Frontal cortex (tissue), 4 donors: ENCODE measurements around the gene SALL4. TPM values are rescaled to one million over a fixed set of nuclear protein-coding genes. Genes with fewer than 3 reads are reported as not detected.
"Not testable (repeated sequence)": the region's sequence is repeated elsewhere in the genome, so short reads cannot be mapped to it uniquely, and the experiment has no call there.

Source experiments
- DNase-seq, 2 donors: peaks; one replicate each; pipeline ENCODE4 v3.0.0; 2012; ENCODE audit warnings: low spot score in 2 of 2
- FAIRE-seq: peaks from 2 replicates; lab custom pipeline; 2012; peaks lifted over from hg19 to GRCh38; lab: Jason Lieb, UNC
- total RNA-seq: library from RNA; depleted of rRNA; stranded (reverse); fragments of >200 nt; gene quantifications from one replicate; pipeline ENCODE4 v1.2.3, GENCODE V29; 2014
- donor health status: control.
- donor health status: control.
- donor health status: control.

SALL4 gene
- total RNA-seq, 1 donor from 2014 or later, result 0.41 TPM

- DNase-seq (no peak), FAIRE-seq (no peak)
Measured at GRCh38 chr20:51740838-51741237, 61.5 kb downstream of the SALL4 start.

DNA sequence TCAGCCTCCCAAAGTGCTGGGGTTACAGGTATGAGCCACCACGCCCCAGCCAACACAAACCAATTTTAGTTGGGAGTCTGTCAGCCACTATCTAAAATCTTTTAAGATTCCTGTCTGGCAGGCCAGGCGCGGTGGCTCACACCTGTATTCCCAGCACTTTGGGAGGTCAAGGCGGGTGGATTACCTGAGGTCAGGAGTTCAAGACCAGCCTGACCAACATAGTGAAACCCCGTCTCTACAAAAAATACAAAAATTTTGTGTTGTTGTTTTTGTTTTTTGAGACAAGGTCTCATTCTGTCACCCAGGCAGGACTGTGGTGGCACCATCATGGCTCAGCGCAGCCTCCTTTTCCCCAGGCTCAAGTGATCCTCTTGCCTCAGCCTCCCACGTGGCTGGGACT lies 62.0 kb downstream of the SALL4 start:
- not testable (repeated sequence) for FAIRE-seq, DNase-seq

DNA sequence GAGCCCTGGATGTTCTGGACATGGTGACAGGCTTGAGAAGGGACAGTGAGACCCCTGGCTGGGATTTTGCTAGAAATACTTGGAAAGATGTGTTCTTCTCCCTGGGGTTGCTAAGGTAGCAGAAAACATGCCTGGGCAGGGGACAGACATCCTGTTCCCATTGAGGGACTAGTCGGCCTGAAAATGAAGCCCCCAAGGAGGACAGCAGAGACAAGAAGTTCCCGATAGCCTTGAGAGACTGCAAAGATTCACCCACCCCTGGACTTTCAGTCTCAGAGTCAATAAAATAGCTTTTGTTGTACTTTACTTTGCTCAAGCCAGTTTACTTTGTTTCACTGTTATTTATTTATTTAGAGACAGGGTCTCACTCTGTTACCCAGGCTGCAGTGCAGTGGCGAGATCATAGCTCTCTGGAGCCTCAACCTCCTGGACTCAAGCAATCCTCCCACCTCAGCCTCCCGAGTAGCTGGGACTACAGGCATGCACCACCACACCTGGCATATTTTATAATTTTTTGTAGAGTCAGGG lies 62.5 kb downstream of the SALL4 start:
- FAIRE-seq, result no peak
- no peak for DNase-seq

DNA sequence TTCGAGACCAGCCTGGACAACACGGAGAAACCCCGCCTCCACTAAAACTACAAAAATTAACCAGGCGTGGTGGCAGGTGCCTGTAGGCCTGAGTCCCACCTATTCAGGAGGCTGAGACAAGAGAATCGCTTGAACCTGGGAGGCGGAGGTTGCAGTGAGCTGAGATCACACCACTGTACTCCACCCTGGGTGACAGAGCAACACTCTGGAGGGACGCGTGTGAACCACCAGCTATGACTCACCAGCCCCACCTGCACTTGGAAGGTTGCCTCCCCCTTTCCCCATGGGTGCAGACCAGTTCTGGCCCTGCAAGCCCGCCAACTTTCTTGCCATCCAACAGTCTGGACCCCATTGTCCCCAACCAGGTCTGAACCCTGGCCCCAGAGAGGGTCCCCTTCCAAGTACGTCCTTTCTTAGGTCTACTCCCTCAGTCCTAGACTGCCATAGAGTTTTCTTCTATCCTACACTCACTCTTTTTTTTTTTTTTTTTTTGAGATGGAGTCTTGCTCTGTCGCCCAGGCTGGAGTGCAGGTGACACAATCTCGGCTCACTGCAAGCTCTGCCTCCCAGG lies 63.4 kb downstream of the SALL4 start:
- FAIRE-seq (no peak), DNase-seq (no peak)

DNA sequence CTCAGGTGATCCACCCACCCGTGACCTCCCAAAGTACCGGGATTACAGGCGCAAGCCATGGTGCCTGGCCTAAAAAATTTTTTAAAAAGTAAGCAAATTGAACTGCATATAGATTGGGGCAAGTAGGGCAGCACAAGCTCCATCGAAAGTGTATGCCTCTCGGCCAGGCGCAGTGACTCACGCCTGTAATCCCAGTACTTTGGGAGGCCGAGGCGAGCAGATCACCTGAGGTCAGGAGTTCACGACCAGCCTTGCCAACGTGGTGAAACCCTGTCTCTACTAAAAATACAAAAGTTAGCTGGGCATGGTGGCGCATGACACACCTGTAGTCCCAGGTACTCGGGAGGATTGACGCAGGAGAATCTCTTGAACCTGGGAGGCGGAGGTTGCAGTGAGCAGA lies 64.1 kb downstream of the SALL4 start:
- FAIRE-seq, DNase-seq: not testable (repeated sequence)

DNA sequence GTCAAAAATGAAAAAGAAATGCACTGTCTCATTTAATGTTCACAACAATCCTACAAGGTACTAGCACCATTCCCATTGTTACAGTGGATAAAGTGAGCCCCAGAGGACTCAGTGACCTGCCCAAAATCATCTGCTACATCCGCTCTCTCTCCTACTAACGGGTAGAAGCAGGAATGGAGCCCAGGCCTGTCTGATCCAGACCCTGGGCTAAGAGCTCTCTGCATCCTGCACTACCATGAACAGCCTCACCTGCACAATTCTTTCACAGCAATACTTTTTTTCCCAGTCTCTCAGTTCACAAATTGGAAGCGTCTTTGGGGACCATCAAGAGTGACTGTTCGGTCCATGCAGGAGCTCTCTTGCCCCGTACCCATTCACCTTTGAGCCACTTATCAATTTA lies 65.4 kb downstream of the SALL4 start:
- FAIRE-seq (no peak), DNase-seq (no peak)

GRCh38 chr20:51735728-51736600 lies 66.4 kb downstream of the SALL4 start:
- no peak for FAIRE-seq
- no peak for DNase-seq

DNA sequence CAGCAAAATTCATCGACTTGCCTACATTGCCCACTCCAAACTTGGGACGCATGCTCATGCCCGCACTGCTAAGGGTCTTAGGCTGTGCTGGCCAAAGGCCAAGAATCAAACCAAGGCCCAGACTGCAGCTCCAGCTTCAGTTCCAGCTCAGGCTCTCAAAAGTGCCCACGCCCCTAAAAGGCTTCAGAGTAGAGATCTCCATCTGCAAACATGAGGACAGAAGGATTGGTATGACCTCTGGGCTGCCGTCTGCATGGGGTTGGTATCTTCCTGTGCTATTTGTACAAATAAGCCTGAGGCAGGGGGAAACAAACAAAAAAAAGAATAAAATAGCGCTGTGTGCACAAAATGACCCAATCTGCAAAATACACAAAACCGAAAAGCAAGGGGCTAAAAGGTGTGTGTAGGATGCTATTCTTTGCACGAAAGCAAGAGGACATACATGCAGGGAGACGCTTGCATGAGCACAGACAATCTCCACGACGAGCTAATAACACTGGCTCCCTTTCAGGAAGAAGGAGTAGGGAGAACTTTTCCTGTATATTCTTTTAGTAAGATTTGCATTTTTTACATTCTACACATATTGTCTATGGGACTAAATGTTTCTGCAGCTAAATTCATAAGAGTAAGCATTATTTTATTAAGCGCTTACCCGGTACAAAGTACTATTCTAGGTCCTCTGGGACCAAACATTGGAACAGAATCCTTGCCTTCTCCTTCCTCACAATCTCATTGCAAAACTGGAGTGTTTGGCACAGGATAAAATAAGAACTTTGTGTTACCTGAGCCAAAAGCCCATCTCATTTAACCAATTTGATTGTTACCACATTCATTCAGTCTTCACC lies 67.2 kb downstream of the SALL4 start:
- no peak for FAIRE-seq
- no peak for DNase-seq

DNA sequence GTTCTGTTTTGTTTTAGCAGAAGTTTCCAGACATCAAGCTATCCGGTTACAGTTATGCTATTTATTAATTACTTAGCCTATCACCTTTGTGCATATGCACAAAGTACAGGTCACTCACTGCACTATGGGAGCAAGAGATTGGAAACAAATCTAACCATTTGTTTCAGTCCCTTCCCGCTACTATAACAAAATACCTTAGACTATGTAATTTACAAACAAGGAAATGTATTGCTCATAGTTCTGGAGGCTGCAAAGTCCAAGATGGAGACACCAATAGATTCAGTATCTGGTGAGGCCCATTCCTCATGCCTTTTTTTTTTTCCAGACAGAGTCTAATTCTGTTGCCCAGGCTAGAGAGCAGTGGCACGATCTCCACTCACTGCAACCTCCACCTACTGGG lies 69.3 kb downstream of the SALL4 start:
- DNase-seq (no peak), FAIRE-seq (no peak)

Other genes with a start within 250 kb of the SALL4 start
- 242 TPM for gene ATP9A, start 34.1 kb downstream of the SALL4 start, total RNA-seq